ENCODE results near the gene TTLL5. TPM values are rescaled to one million over a fixed set of nuclear protein-coding genes. Genes with fewer than 3 reads are reported as not detected.

TTLL5 gene
- total RNA-seq, 3 donors from 2014 or later = 30.8 to 51.0 (median 32.8) TPM

- H3K9me3 ChIP-seq = no peaks in the 10 kb centered on the region
- intact Hi-C loops (cut with DNase I, micrococcal nuclease) = no loop called here
- no peaks in the 10 kb centered on the region for H3K36me3 ChIP-seq (ENCODE audit: low read depth)
- DNase-seq (peak in 1 of 3 donors; percentile 33), ATAC-seq (peak; percentile 68)
- H3K4me3 ChIP-seq = no peak overlapping the region
- no peaks in the 10 kb centered on the region for H3K4me1 ChIP-seq (ENCODE audit: low read depth)
- no peak for TF ChIP-seq CTCF (IDR thresholded peaks at IDR 0.05)
Observed at GRCh38 chr14:75734854-75735253, 73.8 kb downstream of the TTLL5 start.

- no peaks in the 10 kb centered on the region for H3K36me3 ChIP-seq (ENCODE audit: low read depth)
Observed at GRCh38 chr14:75736845-75737485, 75.9 kb downstream of the TTLL5 start.

GRCh38 chr14:75738192-75738591 is 77.1 kb downstream of the TTLL5 start:
- Histone ChIP-seq H3K4me1 (ENCODE audit: low read depth) (no peaks in the 10 kb centered on the region), H3K9me3 (no peaks in the 10 kb centered on the region), H3K36me3 (ENCODE audit: low read depth) (no peaks in the 10 kb centered on the region), H3K4me3 (no peak overlapping the region)
- intact Hi-C loops (cut with DNase I, micrococcal nuclease) = no loop called here
- ATAC-seq = no peak
- DNase-seq = no peak
- no peak for TF ChIP-seq CTCF (IDR thresholded peaks at IDR 0.05)

More at GRCh38 chr14:75736845-75737485, 75.9 kb downstream of the TTLL5 start:
- Histone ChIP-seq H3K9me3 (no peaks in the 10 kb centered on the region), H3K4me3 (no peak overlapping the region), H3K4me1 (ENCODE audit: low read depth) (no peaks in the 10 kb centered on the region)
- TF ChIP-seq CTCF (IDR thresholded peaks at IDR 0.05) = no peak
- intact Hi-C loops (cut with DNase I, micrococcal nuclease) = no loop called here
- ATAC-seq (no peak), DNase-seq (no peak)

- no peaks in the 10 kb centered on the region for H3K4me1 ChIP-seq (ENCODE audit: low read depth)
- no peaks in the 10 kb centered on the region for H3K9me3 ChIP-seq
- no peak overlapping the region for H3K4me3 ChIP-seq
- DNase-seq (no peak), ATAC-seq (no peak)
- intact Hi-C loops (cut with DNase I, micrococcal nuclease) = no loop called here
- no peaks in the 10 kb centered on the region for H3K36me3 ChIP-seq (ENCODE audit: low read depth)
- no peak for TF ChIP-seq CTCF (IDR thresholded peaks at IDR 0.05)
Observed at GRCh38 chr14:75742867-75743266, 81.8 kb downstream of the TTLL5 start.

GRCh38 chr14:75747899-75748298 is 86.9 kb downstream of the TTLL5 start:
- DNase-seq (no peak), ATAC-seq (no peak)
- TF ChIP-seq CTCF (IDR thresholded peaks at IDR 0.05) = no peak
- Histone ChIP-seq H3K9me3 (no peaks in the 10 kb centered on the region), H3K36me3 (ENCODE audit: low read depth) (no peaks in the 10 kb centered on the region), H3K4me3 (no peak overlapping the region), H3K4me1 (ENCODE audit: low read depth) (no peaks in the 10 kb centered on the region)
- intact Hi-C loops (cut with DNase I, micrococcal nuclease) = no loop called here

- intact Hi-C loops (cut with DNase I, micrococcal nuclease) = no loop called here
- H3K36me3 ChIP-seq (ENCODE audit: low read depth) = no peaks in the 10 kb centered on the region
- TF ChIP-seq CTCF (IDR thresholded peaks at IDR 0.05) = no peak
Observed at GRCh38 chr14:75748336-75748735, 87.3 kb downstream of the TTLL5 start.

More at GRCh38 chr14:75748336-75748735, 87.3 kb downstream of the TTLL5 start:
- Histone ChIP-seq H3K4me1 (ENCODE audit: low read depth) (no peaks in the 10 kb centered on the region), H3K9me3 (no peaks in the 10 kb centered on the region), H3K4me3 (no peak overlapping the region)
- no peak for ATAC-seq
- no peak for DNase-seq
